Measurements from ENCODE around the gene DSCAM. TPM values are rescaled to one million over a fixed set of nuclear protein-coding genes. Genes with fewer than 3 reads are reported as not detected.

DSCAM gene
- total RNA-seq, 1 experiment from 2014 or later: not detected

GRCh38 chr21:40371329-40371728, 475.6 kb downstream of the DSCAM start:
- H3K4me1 ChIP-seq (ENCODE audit: control insufficient read depth in 1 of 2, insufficient read depth in 2 of 2, low read length in 2 of 2): no peaks in the 10 kb centered on the region
- no peaks in the 10 kb centered on the region for H3K27me3 ChIP-seq (ENCODE audit: insufficient read depth, low read length)
- no peak overlapping the region for H2AFZ ChIP-seq (ENCODE audit: low read depth, low read length, poor library complexity, severe bottlenecking)
- no peak overlapping the region for H3K4me3 ChIP-seq (replicated peaks in 1 of 2; ENCODE audit: low read depth in 1 of 2, low read length in 2 of 2)
- no TSS peak for BruUV-seq (replicated peaks)
- TF ChIP-seq SIN3A (IDR thresholded peaks at IDR 0.05; ENCODE audit: low read depth) (no peak), EGR1 (IDR thresholded peaks at IDR 0.05; ENCODE audit: low read depth) (no peak), POLR2AphosphoS5 (IDR thresholded peaks at IDR 0.05; ENCODE audit: low read depth, low read length) (no peak)
- no peaks in the 10 kb centered on the region for H4K20me1 ChIP-seq (ENCODE audit: insufficient read depth)
- CTCF ChIA-PET: no interaction called here
- DNase-seq (ENCODE audit: low read depth, low spot score): no peak
- RAD21 ChIA-PET (ENCODE audit: low non-redundant PET in 1 of 2, low total read pairs in 2 of 2, uncharacterized antibody in 2 of 2, unreplicated experiment in 2 of 2): no interaction called here
- intact Hi-C loops (cut with micrococcal nuclease): no loop called here
- no peaks in the 10 kb centered on the region for H3K9me2 ChIP-seq (ENCODE audit: insufficient read depth)
- peaks cover 14 to 33% of the 10 kb centered on the region in 2 experiments; a peak in 2 of 4 replicates for H3K9me3 ChIP-seq (ENCODE audit: control insufficient read depth in 1 of 2, insufficient read depth in 1 of 2, low read depth in 1 of 2, low read length in 2 of 2)
- POLR2A ChIA-PET: no interaction called here
- no peaks in the 10 kb centered on the region for H3K36me3 ChIP-seq (ENCODE audit: control insufficient read depth in 1 of 2, insufficient read depth in 2 of 2, low read length in 2 of 2)
- H3K27ac ChIP-seq (ENCODE audit: low read depth, low read length): no peak overlapping the region
- ATAC-seq: no peak
- H3K79me2 ChIP-seq (ENCODE audit: insufficient read depth, low read length): no peaks in the 10 kb centered on the region
- no peak overlapping the region for H3K9ac ChIP-seq (ENCODE audit: low read length)
- no peak overlapping the region for H3K4me2 ChIP-seq (ENCODE audit: low read length)

- Histone ChIP-seq H3K36me3 (ENCODE audit: control insufficient read depth in 1 of 2, insufficient read depth in 2 of 2, low read length in 2 of 2) (no peaks in the 10 kb centered on the region), H3K9ac (ENCODE audit: low read length) (no peak overlapping the region), H3K4me2 (ENCODE audit: low read length) (no peak overlapping the region), H2AFZ (ENCODE audit: low read depth, low read length, poor library complexity, severe bottlenecking) (no peak overlapping the region), H3K9me2 (ENCODE audit: insufficient read depth) (no peaks in the 10 kb centered on the region), H3K9me3 (ENCODE audit: control insufficient read depth in 1 of 2, insufficient read depth in 1 of 2, low read depth in 1 of 2, low read length in 2 of 2) (peaks cover 6 to 21% of the 10 kb centered on the region in 2 experiments; a peak in 3 of 4 replicates), H3K4me1 (ENCODE audit: control insufficient read depth in 1 of 2, insufficient read depth in 2 of 2, low read length in 2 of 2) (no peaks in the 10 kb centered on the region), H3K27ac (ENCODE audit: low read depth, low read length) (no peak overlapping the region), H3K79me2 (ENCODE audit: insufficient read depth, low read length) (no peaks in the 10 kb centered on the region), H3K27me3 (ENCODE audit: insufficient read depth, low read length) (no peaks in the 10 kb centered on the region), H3K4me3 (replicated peaks in 1 of 2; ENCODE audit: low read depth in 1 of 2, low read length in 2 of 2) (no peak overlapping the region), H4K20me1 (ENCODE audit: insufficient read depth) (no peaks in the 10 kb centered on the region)
- no peak for ATAC-seq
- CTCF ChIA-PET: no interaction called here
- POLR2A ChIA-PET: no interaction called here
- intact Hi-C loops (cut with micrococcal nuclease): no loop called here
- BruUV-seq (replicated peaks): no TSS peak
- TF ChIP-seq YY1 (IDR thresholded peaks at IDR 0.05; ENCODE audit: extremely low read depth, insufficient replicate concordance, low read depth, low read length) (no peak), FOSL1 (IDR thresholded peaks at IDR 0.05; ENCODE audit: low read depth) (no peak), SIN3A (IDR thresholded peaks at IDR 0.05; ENCODE audit: low read depth) (no peak), ZNF274 (IDR thresholded peaks at IDR 0.05; ENCODE audit: low read depth, low read length) (no peak), ATF3 (IDR thresholded peaks at IDR 0.05) (no peak), CTCF (IDR thresholded peaks at IDR 0.05 in 2 of 3, conservative IDR thresholded peaks at IDR 0.05 in 1 of 3; ENCODE audit: borderline replicate concordance in 1 of 3, insufficient read depth in 1 of 3, low read depth in 2 of 3, low read length in 2 of 3) (no peak), SP1 (IDR thresholded peaks at IDR 0.05; ENCODE audit: low read depth) (no peak), RAD21 (IDR thresholded peaks at IDR 0.05; ENCODE audit: low read depth) (no peak), ELF1 (IDR thresholded peaks at IDR 0.05; ENCODE audit: borderline replicate concordance, low read depth) (no peak), ZBTB33 (IDR thresholded peaks at IDR 0.05; ENCODE audit: extremely low read depth, insufficient replicate concordance, low read length) (no peak), ZFX (IDR thresholded peaks at IDR 0.05) (no peak), EZH2phosphoT487 (IDR thresholded peaks at IDR 0.05; ENCODE audit: borderline replicate concordance) (no peak)
- RAD21 ChIA-PET (ENCODE audit: low non-redundant PET in 1 of 2, low total read pairs in 2 of 2, uncharacterized antibody in 2 of 2, unreplicated experiment in 2 of 2): no interaction called here
- DNase-seq (ENCODE audit: low read depth, low spot score): no peak
Measured at GRCh38 chr21:40356644-40357043, 490.3 kb downstream of the DSCAM start.

Measured in HCT116 (cell line).